ENCODE results near the gene EIF5B.

The EIF5B gene

GRCh38 chr2:99374747-99375146 lies 37.6 kb downstream of the EIF5B start:
- no peak overlapping the region for H3K4me3 ChIP-seq (ENCODE audit: low read depth, low read length)
- no peak for DNase-seq (ENCODE audit: low read depth, low spot score)
- no peak for TF ChIP-seq CTCF (IDR thresholded peaks at IDR 0.05; ENCODE audit: low read depth, low read length)
- in situ Hi-C loops (cut with HindIII; ENCODE audit: low sequenced_read_pairs) = no loop called here

- no peak for TF ChIP-seq CTCF (IDR thresholded peaks at IDR 0.05; ENCODE audit: low read depth, low read length)
- in situ Hi-C loops (cut with HindIII; ENCODE audit: low sequenced_read_pairs) = no loop called here
- DNase-seq (ENCODE audit: low read depth, low spot score) = no peak
- no peak overlapping the region for H3K4me3 ChIP-seq (ENCODE audit: low read depth, low read length)
Measured at GRCh38 chr2:99376254-99376864, 39.2 kb downstream of the EIF5B start.

- TF ChIP-seq CTCF (IDR thresholded peaks at IDR 0.05; ENCODE audit: low read depth, low read length) = no peak
- no peak overlapping the region for H3K4me3 ChIP-seq (ENCODE audit: low read depth, low read length)
- in situ Hi-C loops (cut with HindIII; ENCODE audit: low sequenced_read_pairs) = no loop called here
- DNase-seq (ENCODE audit: low read depth, low spot score) = no peak
Measured at GRCh38 chr2:99377879-99378278, 40.7 kb downstream of the EIF5B start.

GRCh38 chr2:99380376-99381010 lies 43.3 kb downstream of the EIF5B start:
- H3K4me3 ChIP-seq (ENCODE audit: low read depth, low read length) = no peak overlapping the region
- DNase-seq (ENCODE audit: low read depth, low spot score) = no peak
- in situ Hi-C loops (cut with HindIII; ENCODE audit: low sequenced_read_pairs) = no loop called here
- TF ChIP-seq CTCF (IDR thresholded peaks at IDR 0.05; ENCODE audit: low read depth, low read length) = no peak

- TF ChIP-seq CTCF (IDR thresholded peaks at IDR 0.05; ENCODE audit: low read depth, low read length) = no peak
- in situ Hi-C loops (cut with HindIII; ENCODE audit: low sequenced_read_pairs) = no loop called here
- DNase-seq (ENCODE audit: low read depth, low spot score) = no peak
- no peak overlapping the region for H3K4me3 ChIP-seq (ENCODE audit: low read depth, low read length)
Measured at GRCh38 chr2:99382143-99382542, 45.0 kb downstream of the EIF5B start.

GRCh38 chr2:99386011-99386410 lies 48.8 kb downstream of the EIF5B start:
- peak; percentile 13 for DNase-seq (ENCODE audit: low read depth, low spot score)
- in situ Hi-C loops (cut with HindIII; ENCODE audit: low sequenced_read_pairs) = no loop called here
- TF ChIP-seq CTCF (IDR thresholded peaks at IDR 0.05; ENCODE audit: low read depth, low read length) = no peak
- no peak overlapping the region for H3K4me3 ChIP-seq (ENCODE audit: low read depth, low read length)

Measured in astrocyte of the spinal cord (primary cell).